DND-41 (cell line): ENCODE results near the gene GUF1.
A peak's percentile ranks its signal among the peaks of the same experiment; 100 is the strongest.

Experiments used
- ATAC-seq: fragments of 200-7000 bp; cut with Tn5 transposase; 3 replicates; pipeline ENCODE4 v1.9.1; 2021; ENCODE audit warnings: low read depth; ENCODE audit not compliant: insufficient read depth
- DNase-seq: peaks from one replicate; pipeline ENCODE4 v3.0.0-alpha.2; 2020
- H2AFZ ChIP-seq: 2 replicates; pipeline ENCODE4 v1.6.0; 2012; ENCODE audit warnings: low read depth, low read length
- H3K27ac ChIP-seq: 2 replicates; pipeline ENCODE4 v1.5.1; 2012; ENCODE audit warnings: low read length, inconsistent platforms
- H3K27me3 ChIP-seq: fragments of 200-600 bp; sonication (generic); 2 replicates; pipeline ENCODE4 v1.6.0; 2012; ENCODE audit warnings: low read length, mild to moderate bottlenecking, inconsistent platforms; ENCODE audit not compliant: insufficient read depth, poor library complexity
- H3K36me3 ChIP-seq: 2 replicates; pipeline ENCODE4 v1.5.1; 2012; ENCODE audit warnings: low read length, inconsistent platforms; ENCODE audit not compliant: insufficient read depth
- H3K4me1 ChIP-seq: 2 replicates; pipeline ENCODE4 v1.5.1; 2012; ENCODE audit warnings: mild to moderate bottlenecking, low read length; ENCODE audit not compliant: insufficient read depth
- H3K4me2 ChIP-seq: 2 replicates; pipeline ENCODE4 v1.6.0; 2012; ENCODE audit warnings: mild to moderate bottlenecking, moderate library complexity, low read length, inconsistent platforms; ENCODE audit not compliant: insufficient read depth
- H3K4me3 ChIP-seq, 2 experiments: fragments of 200-600 bp in 1 of 2; shearing (Covaris generic) in 1 of 2; 2 replicates each; pipeline ENCODE4 v1.5.1; 2012 to 2016; ENCODE audit warnings: inconsistent platforms in 2 of 2, low read length in 2 of 2, mild to moderate bottlenecking in 2 of 2, low read depth in 1 of 2, moderate library complexity in 1 of 2
- H3K79me2 ChIP-seq: 2 replicates; pipeline ENCODE4 v1.6.0; 2012; ENCODE audit warnings: low read length, inconsistent platforms; ENCODE audit not compliant: insufficient read depth
- H3K9ac ChIP-seq: 2 replicates; pipeline ENCODE4 v1.6.0; 2012; ENCODE audit warnings: low read depth, mild to moderate bottlenecking, inconsistent platforms, low read length, moderate library complexity
- H3K9me3 ChIP-seq: 2 replicates; pipeline ENCODE4 v1.5.1; 2012; ENCODE audit warnings: low read length, moderate library complexity, mild to moderate bottlenecking, inconsistent platforms; ENCODE audit not compliant: insufficient read depth, severe bottlenecking
- H4K20me1 ChIP-seq: 2 replicates; pipeline ENCODE4 v1.6.0; 2012; ENCODE audit warnings: low read length; ENCODE audit not compliant: insufficient read depth
- EZH2 ChIP-seq: IDR thresholded peaks from 3 replicates; pipeline ENCODE4 v1.6.1; 2012; ENCODE audit warnings: borderline replicate concordance, low read depth, mild to moderate bottlenecking, moderate library complexity, low read length, inconsistent platforms; ENCODE audit not compliant: severe bottlenecking
- TF ChIP-seq, protein P1 (sequence below): IDR thresholded peaks from 2 replicates; pipeline ENCODE4 v1.5.1; 2012; ENCODE audit warnings: borderline replicate concordance, low read length, moderate library complexity, mild to moderate bottlenecking; ENCODE audit not compliant: poor library complexity, severe bottlenecking; ENCODE audit errors: extremely low read depth

GUF1 gene

GRCh38 chr4:44671636-44672035 lies 6.6 kb upstream of the GUF1 start:
- no peak overlapping the region for H2AFZ ChIP-seq

DNA sequence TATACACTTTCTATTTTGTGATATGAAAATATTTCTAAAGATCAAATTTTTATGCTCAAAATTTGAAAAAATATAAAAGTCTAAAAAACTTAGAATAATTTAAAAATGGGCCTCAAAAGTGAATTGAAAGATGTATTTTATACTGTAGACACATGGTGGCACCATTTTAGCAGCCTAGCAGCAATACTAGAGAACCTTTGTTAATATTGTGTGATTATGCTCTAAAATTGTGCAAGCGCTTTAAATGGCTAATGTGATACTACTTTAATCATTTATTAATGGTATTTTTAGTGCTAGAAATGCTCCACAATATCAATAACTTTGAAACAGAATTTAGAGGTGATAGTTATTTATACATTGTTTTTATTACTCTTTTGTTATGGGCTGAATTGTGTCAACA lies 3.7 kb upstream of the GUF1 start:
- H3K36me3 ChIP-seq: no peaks in the 10 kb centered on the region
- no peak overlapping the region for H3K4me2 ChIP-seq
- H3K4me1 ChIP-seq: peaks cover 8% of the 10 kb centered on the region
- H3K9ac ChIP-seq: no peak overlapping the region
- H3K4me3 ChIP-seq: no peak overlapping the region
- peaks cover 21% of the 10 kb centered on the region for H3K79me2 ChIP-seq
- H2AFZ ChIP-seq: no peak overlapping the region
- no peak for ATAC-seq
- H3K27ac ChIP-seq: no peak overlapping the region
- no peaks in the 10 kb centered on the region for H3K9me3 ChIP-seq
- no peaks in the 10 kb centered on the region for H3K27me3 ChIP-seq
- no peak for DNase-seq
- TF ChIP-seq, protein P1, sequence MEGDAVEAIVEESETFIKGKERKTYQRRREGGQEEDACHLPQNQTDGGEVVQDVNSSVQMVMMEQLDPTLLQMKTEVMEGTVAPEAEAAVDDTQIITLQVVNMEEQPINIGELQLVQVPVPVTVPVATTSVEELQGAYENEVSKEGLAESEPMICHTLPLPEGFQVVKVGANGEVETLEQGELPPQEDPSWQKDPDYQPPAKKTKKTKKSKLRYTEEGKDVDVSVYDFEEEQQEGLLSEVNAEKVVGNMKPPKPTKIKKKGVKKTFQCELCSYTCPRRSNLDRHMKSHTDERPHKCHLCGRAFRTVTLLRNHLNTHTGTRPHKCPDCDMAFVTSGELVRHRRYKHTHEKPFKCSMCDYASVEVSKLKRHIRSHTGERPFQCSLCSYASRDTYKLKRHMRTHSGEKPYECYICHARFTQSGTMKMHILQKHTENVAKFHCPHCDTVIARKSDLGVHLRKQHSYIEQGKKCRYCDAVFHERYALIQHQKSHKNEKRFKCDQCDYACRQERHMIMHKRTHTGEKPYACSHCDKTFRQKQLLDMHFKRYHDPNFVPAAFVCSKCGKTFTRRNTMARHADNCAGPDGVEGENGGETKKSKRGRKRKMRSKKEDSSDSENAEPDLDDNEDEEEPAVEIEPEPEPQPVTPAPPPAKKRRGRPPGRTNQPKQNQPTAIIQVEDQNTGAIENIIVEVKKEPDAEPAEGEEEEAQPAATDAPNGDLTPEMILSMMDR: peak; percentile 24
- no peak for TF ChIP-seq EZH2
- no peaks in the 10 kb centered on the region for H4K20me1 ChIP-seq

More at GRCh38 chr4:44671636-44672035, 6.6 kb upstream of the GUF1 start:
- Histone ChIP-seq H3K36me3 (no peaks in the 10 kb centered on the region), H4K20me1 (no peaks in the 10 kb centered on the region), H3K4me3 (no peak overlapping the region), H3K4me1 (no peaks in the 10 kb centered on the region), H3K27me3 (no peaks in the 10 kb centered on the region), H3K9ac (no peak overlapping the region), H3K9me3 (no peaks in the 10 kb centered on the region), H3K79me2 (no peaks in the 10 kb centered on the region), H3K27ac (no peak overlapping the region), H3K4me2 (no peak overlapping the region)
- TF ChIP-seq, protein P1: no peak
- TF ChIP-seq EZH2: no peak
- no peak for ATAC-seq
- DNase-seq: no peak

DNA sequence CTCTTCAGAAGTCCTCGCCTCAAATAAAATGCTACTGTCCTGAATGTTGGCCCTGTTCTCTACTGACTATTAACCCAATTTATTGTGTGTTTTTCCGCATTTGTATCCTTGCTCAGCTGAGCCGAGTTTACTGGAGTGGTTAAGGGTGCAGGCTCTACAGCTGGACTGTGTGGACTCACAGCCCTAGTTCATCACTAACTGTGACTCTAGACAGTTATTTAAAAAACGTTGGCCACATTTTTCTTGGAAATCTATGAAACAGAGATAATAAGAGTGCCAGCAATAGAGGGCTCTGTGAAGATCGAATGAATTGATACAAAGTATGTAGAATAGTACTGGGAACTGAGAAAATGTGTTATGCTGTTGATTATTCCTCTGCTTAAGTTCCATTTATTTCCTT lies 2.9 kb upstream of the GUF1 start:
- Histone ChIP-seq H3K27me3 (no peaks in the 10 kb centered on the region), H3K4me2 (no peak overlapping the region), H3K4me3 (no peak overlapping the region), H3K4me1 (peaks cover 17% of the 10 kb centered on the region), H3K79me2 (peaks cover 30% of the 10 kb centered on the region), H3K9me3 (no peaks in the 10 kb centered on the region), H4K20me1 (no peaks in the 10 kb centered on the region), H3K27ac (no peak overlapping the region), H3K36me3 (no peaks in the 10 kb centered on the region), H3K9ac (no peak overlapping the region), H2AFZ (no peak overlapping the region)
- TF ChIP-seq, protein P1: no peak
- TF ChIP-seq EZH2: no peak
- no peak for ATAC-seq
- no peak for DNase-seq

DNA sequence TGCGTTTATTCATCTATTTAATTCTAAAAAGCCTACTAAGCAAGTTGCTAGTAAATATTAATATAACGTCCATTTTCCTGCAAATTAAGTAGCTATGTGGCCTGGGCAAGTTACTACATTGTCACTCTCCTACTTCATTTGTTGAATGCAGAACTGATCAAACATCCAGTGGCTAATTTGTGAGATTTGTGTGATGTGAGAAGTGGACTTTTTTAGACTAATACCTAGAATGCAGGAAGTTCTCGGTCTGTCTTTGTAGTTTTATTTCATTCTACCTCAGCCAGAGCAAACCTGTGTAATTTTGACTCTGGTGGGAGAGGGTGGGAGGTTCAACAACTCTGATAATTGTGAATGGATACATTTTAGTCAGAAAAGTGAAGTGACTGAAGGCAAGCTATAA lies 840 bp downstream of the GUF1 start:
- Histone ChIP-seq H3K9me3 (no peaks in the 10 kb centered on the region), H4K20me1 (peaks cover 4% of the 10 kb centered on the region; the same call in 1 of the 2 replicates), H3K4me2 (peak overlapping the region; percentile 96), H3K4me3 (peak overlapping the region; percentile 88 to 91), H2AFZ (peak overlapping the region; percentile 97), H3K27me3 (no peaks in the 10 kb centered on the region), H3K36me3 (peaks cover 32% of the 10 kb centered on the region; the same call in 1 of the 2 replicates), H3K27ac (peak overlapping the region; percentile 86), H3K79me2 (peaks cover 52% of the 10 kb centered on the region), H3K9ac (peak overlapping the region; percentile 82), H3K4me1 (peaks cover 34% of the 10 kb centered on the region)
- DNase-seq: no peak
- 0 out of 3 replicates have a peak, but pooled peaks have one; percentile 1 for ATAC-seq
- no peak for TF ChIP-seq EZH2
- TF ChIP-seq, protein P1: no peak
